Panc1 (cell line): ENCODE data around the gene MACROD2. TPM values are rescaled to one million over a fixed set of nuclear protein-coding genes. Genes with fewer than 3 reads are reported as not detected.

Experiments used
- ATAC-seq: fragments of 200-7000 bp; cut with Tn5 transposase; 2 replicates; pipeline ENCODE4 v1.9.1; 2020; ENCODE audit warnings: mild to moderate bottlenecking, moderate library complexity
- BruUV-seq: library from RNA; stranded (reverse); fragments of 400-500 nt; replicated peaks from 2 replicates; lab custom pipeline; 2021; lab: Mats Ljungman, UMichigan
- CTCF ChIA-PET: fragments of 300-600 bp; sonication (Branson Sonifier 250); formaldehyde crosslinking; loops from one replicate; lab custom pipeline; 2022; ENCODE audit warnings: antibody characterized with exemption; lab: Charles Lee
- POLR2A ChIA-PET: fragments of 300-600 bp; sonication (Branson Sonifier 250); formaldehyde crosslinking; loops from one replicate; lab custom pipeline; 2022; ENCODE audit warnings: antibody characterized with exemption; lab: Charles Lee
- DNase-seq: peaks from one replicate; pipeline ENCODE4 v3.0.0-alpha.2; 2010; ENCODE audit warnings: low read depth, low spot score
- H3K27ac ChIP-seq: 2 replicates; pipeline ENCODE4 v1.5.1; 2011; ENCODE audit warnings: mild to moderate bottlenecking, low read length, inconsistent platforms
- H3K27me3 ChIP-seq: fragments of 200-500 bp; sonication (Bioruptor generic); 2 replicates; pipeline ENCODE4 v1.6.0; 2014; ENCODE audit warnings: low read length, inconsistent platforms; ENCODE audit not compliant: control insufficient read depth, insufficient read depth
- H3K36me3 ChIP-seq: fragments of 200-500 bp; sonication (Bioruptor generic); 2 replicates; pipeline ENCODE4 v1.5.1; 2014; ENCODE audit warnings: inconsistent platforms, mild to moderate bottlenecking, low read length, moderate library complexity; ENCODE audit not compliant: control insufficient read depth, insufficient read depth
- H3K4me1 ChIP-seq: 2 replicates; pipeline ENCODE4 v1.5.1; 2011; ENCODE audit warnings: inconsistent platforms, mild to moderate bottlenecking, low read length, moderate library complexity; ENCODE audit not compliant: control insufficient read depth, insufficient read depth
- H3K4me3 ChIP-seq, 2 experiments: 2 replicates each; pipeline ENCODE4 v1.5.1; 2011 to 2012; ENCODE audit warnings: low read depth in 2 of 2, low read length in 2 of 2, mild to moderate bottlenecking in 2 of 2, inconsistent platforms in 1 of 2, moderate library complexity in 1 of 2
- H3K9me3 ChIP-seq: fragments of 200-500 bp; sonication (Bioruptor generic); 2 replicates; pipeline ENCODE4 v1.5.1; 2014; ENCODE audit warnings: low read depth, mild to moderate bottlenecking, inconsistent platforms, low read length, moderate library complexity; ENCODE audit not compliant: control insufficient read depth, insufficient read depth
- CTCF ChIP-seq: fragments of 450-650 bp; IDR thresholded peaks from 2 replicates; pipeline ENCODE4 v1.5.1; 2017; ENCODE audit warnings: mild to moderate bottlenecking
- POLR2AphosphoS5 ChIP-seq: IDR thresholded peaks from 2 replicates; pipeline ENCODE4 v1.6.1; 2012; ENCODE audit warnings: mild to moderate bottlenecking, low read depth, low read length, moderate library complexity
- REST ChIP-seq, 2 experiments: IDR thresholded peaks; 2 replicates each; pipeline ENCODE4 v1.6.1; 2011 to 2012; ENCODE audit warnings: low read depth in 2 of 2, control low read depth in 1 of 2, low read length in 1 of 2, mild to moderate bottlenecking in 1 of 2, moderate library complexity in 1 of 2; ENCODE audit not compliant: insufficient read depth in 1 of 2
- SIN3A ChIP-seq: IDR thresholded peaks from 2 replicates; pipeline ENCODE4 v1.6.1; 2012; ENCODE audit warnings: low read depth, mild to moderate bottlenecking, low read length, moderate library complexity, borderline replicate concordance; ENCODE audit not compliant: insufficient read depth
- TCF7L2 ChIP-seq: IDR thresholded peaks from 2 replicates; pipeline ENCODE4 v1.6.1; 2011; ENCODE audit warnings: mild to moderate bottlenecking, low read depth, low read length, inconsistent platforms
- in situ Hi-C: cut with HindIII; loops from 2 replicates; pipeline ENCODE4 v1.10.0; 2016; ENCODE audit warnings: low sequenced_read_pairs, low pct_unique_long_range_greater_than_20kb
- intact Hi-C: fragments of 100-400 bp; cut with micrococcal nuclease; formaldehyde crosslinking; loops from one replicate; pipeline ENCODE4 v1.10.0; 2022; ENCODE audit not compliant: unreplicated experiment
- total RNA-seq: library from RNA; stranded (reverse); gene quantifications from one replicate; pipeline ENCODE4 v1.2.1, GENCODE V29; 2021; ENCODE audit not compliant: unreplicated experiment

Gene MACROD2
- total RNA-seq, 1 experiment from 2014 or later, result 1.2 TPM

- no peak for TF ChIP-seq POLR2AphosphoS5
- TF ChIP-seq REST (IDR thresholded peaks at IDR 0.05; ENCODE audit: insufficient read depth in 1 of 2, low read depth in 2 of 2, low read length in 1 of 2), result no peak
- TF ChIP-seq TCF7L2, result no peak
- no peak for TF ChIP-seq SIN3A
- TF ChIP-seq CTCF, result no peak
- H3K27me3 ChIP-seq, result no peaks in the 10 kb centered on the region
- no peak overlapping the region for H3K27ac ChIP-seq
- POLR2A ChIA-PET, result no interaction called here
- DNase-seq (no peak), ATAC-seq (no peak)
- intact Hi-C loops, result no loop called here
- no TSS peak for BruUV-seq
- H3K9me3 ChIP-seq, result no peaks in the 10 kb centered on the region
- in situ Hi-C loops, result no loop called here
- H3K36me3 ChIP-seq, result no peaks in the 10 kb centered on the region
- H3K4me3 ChIP-seq, result no peak overlapping the region
- CTCF ChIA-PET, result interaction anchor here (0.6 kb wide), 1 partner anchor 30 kb away, joined by 3 read pairs; no protein-coding TSS in a partner anchor
- H3K4me1 ChIP-seq, result no peaks in the 10 kb centered on the region
These were observed 1070.5 kb downstream of the MACROD2 start for GRCh38 chr20:15065794-15066193.

- intact Hi-C loops (no loop called here), in situ Hi-C loops (no loop called here)
- ChIA-PET CTCF (no interaction called here), POLR2A (no interaction called here)
- TF ChIP-seq TCF7L2 (no peak), POLR2AphosphoS5 (no peak), REST (IDR thresholded peaks at IDR 0.05; ENCODE audit: insufficient read depth in 1 of 2, low read depth in 2 of 2, low read length in 1 of 2) (no peak), CTCF (no peak), SIN3A (no peak)
- ATAC-seq (no peak), DNase-seq (no peak)
- no TSS peak for BruUV-seq
- H3K36me3 ChIP-seq, result no peaks in the 10 kb centered on the region
- no peaks in the 10 kb centered on the region for H3K4me1 ChIP-seq
- H3K27ac ChIP-seq, result no peak overlapping the region
- H3K9me3 ChIP-seq, result no peaks in the 10 kb centered on the region
- no peak overlapping the region for H3K4me3 ChIP-seq
- H3K27me3 ChIP-seq, result no peaks in the 10 kb centered on the region
These were observed 1073.2 kb downstream of the MACROD2 start for GRCh38 chr20:15068486-15068885.
